Smooth muscle cell (in vitro differentiated cells): Measurements from ENCODE around the gene DLG2. TPM values are rescaled to one million over a fixed set of nuclear protein-coding genes. Genes with fewer than 3 reads are reported as not detected.
"Not testable (repeated sequence)": the region's sequence is repeated elsewhere in the genome, so short reads cannot be mapped to it uniquely, and the experiment has no call there.

Source experiments
- DNase-seq: peaks from one replicate; lab custom pipeline; 2025; ENCODE audit not compliant: unreplicated experiment; lab: John Stamatoyannopoulos, UW
- H2AFZ ChIP-seq: fragments of 200-600 bp; sonication (generic); 2 replicates; pipeline ENCODE4 v1.6.0; 2016; ENCODE audit warnings: antibody characterized with exemption, low read depth, mild to moderate bottlenecking
- H3F3A ChIP-seq: fragments of 200-600 bp; sonication (generic); 2 replicates; pipeline ENCODE4 v1.6.0; 2017; ENCODE audit warnings: antibody characterized with exemption, low read depth
- H3K27ac ChIP-seq: fragments of 200-600 bp; sonication (generic); 2 replicates; pipeline ENCODE4 v1.5.1; 2016; ENCODE audit warnings: low read depth, mild to moderate bottlenecking
- H3K27me3 ChIP-seq: fragments of 200-600 bp; sonication (generic); 2 replicates; pipeline ENCODE4 v1.6.1; 2016; ENCODE audit warnings: low read depth, mild to moderate bottlenecking
- H3K36me3 ChIP-seq: fragments of 200-600 bp; sonication (generic); 2 replicates; pipeline ENCODE4 v1.5.1; 2016; ENCODE audit warnings: low read depth
- H3K4me1 ChIP-seq: fragments of 200-600 bp; sonication (generic); 2 replicates; pipeline ENCODE4 v1.5.1; 2016; ENCODE audit warnings: low read depth
- H3K4me2 ChIP-seq: fragments of 200-600 bp; sonication (generic); 2 replicates; pipeline ENCODE4 v1.6.0; 2016; ENCODE audit warnings: mild to moderate bottlenecking
- H3K4me3 ChIP-seq: fragments of 200-600 bp; sonication (generic); 2 replicates; pipeline ENCODE4 v1.5.1; 2016; ENCODE audit warnings: mild to moderate bottlenecking
- H3K79me2 ChIP-seq: fragments of 200-600 bp; sonication (generic); 2 replicates; pipeline ENCODE4 v1.6.0; 2016; ENCODE audit warnings: low read depth, mild to moderate bottlenecking
- H3K9ac ChIP-seq: fragments of 200-600 bp; sonication (generic); 2 replicates; pipeline ENCODE4 v1.6.0; 2016; ENCODE audit warnings: low read depth
- H3K9me3 ChIP-seq: fragments of 200-600 bp; sonication (generic); replicated peaks from 2 replicates; pipeline ENCODE4 v1.5.1; 2016; ENCODE audit warnings: low read depth
- H4K20me1 ChIP-seq: fragments of 200-600 bp; sonication (generic); 2 replicates; pipeline ENCODE4 v1.6.0; 2016; ENCODE audit warnings: low read depth
- WGBS: methylation state at CpG from one replicate; pipeline ENCODE4 v1.1.7; 2016; ENCODE audit warnings: low lambda C conversion rate; 5-methylcytosine and 5-hydroxymethylcytosine counted together
- polyA plus RNA-seq: library from polyadenylated mRNA; unstranded; fragments of >200 nt; fragmentation: Nextera tagmentation; extraction: Ambion mirVana; gene quantifications from 2 replicates; pipeline ENCODE4 v1.2.1, GENCODE V29; 2016
- total RNA-seq: library from RNA; depleted of rRNA; stranded (reverse); fragments of >200 nt; gene quantifications from 2 replicates; pipeline ENCODE4 v1.2.3, GENCODE V29; 2014
- TF ChIP-seq, protein P1 (sequence below): fragments of 200-600 bp; sonication (generic); IDR thresholded peaks from 2 replicates; pipeline ENCODE4 v1.5.1; 2017; ENCODE audit warnings: borderline replicate concordance, mild to moderate bottlenecking, antibody characterized with exemption; ENCODE audit not compliant: insufficient read depth, poor library complexity, severe bottlenecking

The DLG2 gene
- total and polyA plus RNA-seq, 2 experiments from 2014 or later, result 0.74 to 1.1 TPM

DNA sequence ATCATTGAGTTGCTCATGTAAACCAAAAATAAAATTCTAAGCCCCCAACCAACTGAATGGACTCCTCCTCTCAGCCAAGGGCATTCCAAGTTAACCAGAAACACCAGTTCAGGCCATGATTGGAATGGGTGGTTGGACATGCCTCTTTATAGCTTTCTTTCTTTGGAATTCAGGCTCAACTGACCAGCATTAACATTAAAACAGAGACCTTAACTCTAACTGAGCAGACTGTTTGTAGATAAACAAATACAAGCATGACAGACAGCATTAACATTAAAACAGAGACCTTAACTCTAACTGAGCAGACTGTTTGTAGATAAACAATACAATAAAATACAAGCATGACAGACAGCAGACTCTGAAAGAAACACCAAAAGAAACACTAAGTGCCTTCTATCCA, 278.2 kb downstream of the DLG2 start:
- Histone ChIP-seq H3K27ac (no peak overlapping the region), H3K9me3 (no peaks in the 10 kb centered on the region), H4K20me1 (no peaks in the 10 kb centered on the region), H3K4me1 (no peaks in the 10 kb centered on the region), H3K4me2 (no peak overlapping the region), H2AFZ (no peak overlapping the region), H3K79me2 (no peaks in the 10 kb centered on the region), H3K9ac (no peak overlapping the region), H3F3A (no peaks in the 10 kb centered on the region), H3K4me3 (no peak overlapping the region), H3K36me3 (no peaks in the 10 kb centered on the region), H3K27me3 (no peaks in the 10 kb centered on the region)
- DNase-seq, result no peak
- TF ChIP-seq, protein P1, sequence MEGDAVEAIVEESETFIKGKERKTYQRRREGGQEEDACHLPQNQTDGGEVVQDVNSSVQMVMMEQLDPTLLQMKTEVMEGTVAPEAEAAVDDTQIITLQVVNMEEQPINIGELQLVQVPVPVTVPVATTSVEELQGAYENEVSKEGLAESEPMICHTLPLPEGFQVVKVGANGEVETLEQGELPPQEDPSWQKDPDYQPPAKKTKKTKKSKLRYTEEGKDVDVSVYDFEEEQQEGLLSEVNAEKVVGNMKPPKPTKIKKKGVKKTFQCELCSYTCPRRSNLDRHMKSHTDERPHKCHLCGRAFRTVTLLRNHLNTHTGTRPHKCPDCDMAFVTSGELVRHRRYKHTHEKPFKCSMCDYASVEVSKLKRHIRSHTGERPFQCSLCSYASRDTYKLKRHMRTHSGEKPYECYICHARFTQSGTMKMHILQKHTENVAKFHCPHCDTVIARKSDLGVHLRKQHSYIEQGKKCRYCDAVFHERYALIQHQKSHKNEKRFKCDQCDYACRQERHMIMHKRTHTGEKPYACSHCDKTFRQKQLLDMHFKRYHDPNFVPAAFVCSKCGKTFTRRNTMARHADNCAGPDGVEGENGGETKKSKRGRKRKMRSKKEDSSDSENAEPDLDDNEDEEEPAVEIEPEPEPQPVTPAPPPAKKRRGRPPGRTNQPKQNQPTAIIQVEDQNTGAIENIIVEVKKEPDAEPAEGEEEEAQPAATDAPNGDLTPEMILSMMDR, result no peak

DNA sequence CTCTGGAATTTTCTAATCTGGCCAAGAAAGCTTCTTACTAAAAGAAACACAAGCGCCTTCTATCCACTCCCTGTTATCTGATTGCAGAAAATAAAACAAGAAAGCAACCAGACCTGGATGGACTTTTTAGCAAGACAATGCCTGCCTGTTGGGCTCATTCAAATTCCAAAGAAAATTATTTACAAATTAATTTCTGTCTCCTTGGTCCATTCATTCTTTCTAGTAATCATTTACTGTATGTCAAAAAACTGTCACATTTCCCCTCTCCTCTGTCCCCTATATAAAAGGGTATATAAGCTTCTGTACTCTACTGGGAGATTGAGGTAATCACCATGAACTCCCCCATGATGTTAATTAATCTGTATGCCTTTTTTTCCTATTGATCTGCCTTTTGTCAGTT, 279.9 kb downstream of the DLG2 start:
- Histone ChIP-seq H3K27ac (no peak overlapping the region), H3K79me2 (no peaks in the 10 kb centered on the region), H3K9ac (no peak overlapping the region), H3K4me3 (no peak overlapping the region), H3K36me3 (no peaks in the 10 kb centered on the region), H4K20me1 (no peaks in the 10 kb centered on the region), H2AFZ (no peak overlapping the region), H3K9me3 (no peaks in the 10 kb centered on the region), H3K4me1 (no peaks in the 10 kb centered on the region), H3K4me2 (no peak overlapping the region), H3K27me3 (no peaks in the 10 kb centered on the region), H3F3A (no peaks in the 10 kb centered on the region)
- TF ChIP-seq, protein P1, result no peak
- no peak for DNase-seq
- WGBS, result 54% methylated on average over 1 of the region's 1 CpG

DNA sequence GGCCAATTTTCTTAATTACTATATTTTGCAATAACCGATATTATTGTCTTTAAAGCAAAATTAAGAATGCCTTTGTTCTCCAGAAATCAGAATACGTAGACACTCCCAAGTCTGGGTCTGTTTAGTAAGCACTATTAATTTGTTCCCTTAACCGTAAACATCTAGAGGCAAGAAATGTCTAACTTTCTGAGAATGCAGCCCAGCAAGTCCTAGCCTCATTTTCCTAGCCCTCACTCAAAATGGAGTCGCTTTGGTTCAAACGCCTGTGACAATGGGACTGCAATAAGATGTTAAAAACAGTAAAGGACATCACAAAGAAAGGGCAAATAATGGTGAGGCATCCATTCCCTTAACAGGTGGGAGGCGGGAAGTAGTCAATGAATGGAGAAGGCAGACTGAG, 280.7 kb downstream of the DLG2 start:
- Histone ChIP-seq H3K4me3 (no peak overlapping the region), H3K9me3 (no peaks in the 10 kb centered on the region), H3K9ac (no peak overlapping the region), H4K20me1 (no peaks in the 10 kb centered on the region), H3K36me3 (no peaks in the 10 kb centered on the region), H3K79me2 (no peaks in the 10 kb centered on the region), H2AFZ (no peak overlapping the region), H3K4me2 (no peak overlapping the region), H3K27me3 (no peaks in the 10 kb centered on the region), H3F3A (no peaks in the 10 kb centered on the region), H3K27ac (no peak overlapping the region), H3K4me1 (no peaks in the 10 kb centered on the region)
- DNase-seq, result no peak
- TF ChIP-seq, protein P1, result no peak
- WGBS, result 92% methylated on average over 6 of the region's 6 CpGs

DNA sequence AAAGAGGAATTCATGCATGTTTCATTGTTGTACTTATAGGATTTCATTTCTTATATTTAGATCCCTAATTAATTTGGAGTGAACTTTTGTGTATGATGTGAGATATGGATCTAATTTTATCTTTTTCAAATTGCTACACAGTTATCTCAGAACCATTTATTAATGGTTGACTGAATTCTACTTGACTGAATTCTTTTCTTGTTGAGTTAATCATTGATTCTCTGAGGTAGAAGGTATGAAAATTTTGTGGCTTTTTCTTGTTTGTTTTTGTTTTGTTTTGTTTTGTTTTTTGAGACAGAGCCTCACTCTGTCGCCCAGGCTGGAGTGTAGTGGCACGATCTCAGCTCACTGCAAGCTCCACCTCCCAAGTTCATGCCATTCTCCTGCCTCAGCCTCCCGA, 286.3 kb downstream of the DLG2 start:
- WGBS, result 95% methylated on average over 3 of the region's 3 CpGs
- not testable (repeated sequence) for H4K20me1 ChIP-seq, H3F3A ChIP-seq, H3K79me2 ChIP-seq, H3K9ac ChIP-seq, DNase-seq, H3K9me3 ChIP-seq, H3K4me1 ChIP-seq, H3K4me3 ChIP-seq, H3K4me2 ChIP-seq, H3K27ac ChIP-seq, H2AFZ ChIP-seq, H3K27me3 ChIP-seq, H3K36me3 ChIP-seq
